NB4 (cell line): ENCODE measurements around the gene ADAM10.

ENCODE experiments used
- DNase-seq: peaks from one replicate; pipeline ENCODE4 v3.0.0; 2010; ENCODE audit warnings: low read depth
- H3K4me3 ChIP-seq: one replicate; pipeline ENCODE4 v1.5.1; 2011; ENCODE audit warnings: mild to moderate bottlenecking, low read depth, low read length, moderate library complexity
- MYC ChIP-seq: IDR thresholded peaks from 2 replicates; pipeline ENCODE4 v1.6.1; 2011; ENCODE audit warnings: low read depth, low read length
- POLR2A ChIP-seq: IDR thresholded peaks from 2 replicates; pipeline ENCODE4 v1.6.1; 2011; ENCODE audit warnings: mild to moderate bottlenecking; ENCODE audit not compliant: insufficient read length; ENCODE audit errors: extremely low read depth
- TF ChIP-seq, protein P1 (sequence below): IDR thresholded peaks from 2 replicates; pipeline ENCODE4 v1.6.1; 2011; ENCODE audit warnings: low read depth, low read length
- TF ChIP-seq, protein P2 (sequence below): IDR thresholded peaks from one replicate; pipeline ENCODE4 v1.5.1; 2012; ENCODE audit warnings: low read depth, low read length

The ADAM10 gene

DNA sequence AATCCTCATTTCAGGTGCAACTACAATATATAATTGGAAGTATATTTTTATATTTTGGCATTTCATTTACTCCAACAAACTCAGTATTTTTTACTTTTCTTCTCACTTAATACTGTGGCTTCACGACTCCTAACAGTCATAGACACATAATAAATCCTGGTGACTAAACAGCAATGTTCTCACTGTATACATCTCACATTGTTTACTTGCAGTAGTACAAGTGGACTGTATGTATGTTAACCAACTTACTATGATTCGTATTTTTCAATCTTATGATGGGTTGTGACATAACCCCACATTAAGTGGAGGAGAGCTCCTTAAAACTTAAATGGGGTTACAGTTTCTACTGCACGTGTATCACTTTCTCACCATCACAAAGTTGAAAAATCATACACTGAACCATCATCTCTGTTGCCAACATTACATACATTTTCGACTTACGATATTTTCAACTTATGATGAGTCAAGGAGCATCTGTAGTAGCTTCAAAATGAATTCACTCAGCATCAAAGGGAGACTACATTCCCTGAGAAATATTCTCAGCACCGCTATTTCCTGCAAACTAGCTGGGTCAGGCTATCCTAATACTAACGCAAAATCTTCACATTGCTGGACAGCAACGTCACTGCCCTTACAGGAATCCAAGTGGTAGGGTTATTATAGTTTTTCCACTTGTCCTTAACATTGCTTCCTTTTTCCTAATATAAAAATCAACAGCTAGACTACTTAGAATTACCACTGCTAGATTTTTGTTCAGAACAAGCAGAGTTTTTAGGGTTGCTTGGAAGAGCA lies 7.3 kb downstream of the ADAM10 start:
- H3K4me3 ChIP-seq, result no peak overlapping the region
- DNase-seq, result no peak
- TF ChIP-seq, protein P1, sequence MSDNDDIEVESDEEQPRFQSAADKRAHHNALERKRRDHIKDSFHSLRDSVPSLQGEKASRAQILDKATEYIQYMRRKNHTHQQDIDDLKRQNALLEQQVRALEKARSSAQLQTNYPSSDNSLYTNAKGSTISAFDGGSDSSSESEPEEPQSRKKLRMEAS, result no peak
- TF ChIP-seq, protein P2, sequence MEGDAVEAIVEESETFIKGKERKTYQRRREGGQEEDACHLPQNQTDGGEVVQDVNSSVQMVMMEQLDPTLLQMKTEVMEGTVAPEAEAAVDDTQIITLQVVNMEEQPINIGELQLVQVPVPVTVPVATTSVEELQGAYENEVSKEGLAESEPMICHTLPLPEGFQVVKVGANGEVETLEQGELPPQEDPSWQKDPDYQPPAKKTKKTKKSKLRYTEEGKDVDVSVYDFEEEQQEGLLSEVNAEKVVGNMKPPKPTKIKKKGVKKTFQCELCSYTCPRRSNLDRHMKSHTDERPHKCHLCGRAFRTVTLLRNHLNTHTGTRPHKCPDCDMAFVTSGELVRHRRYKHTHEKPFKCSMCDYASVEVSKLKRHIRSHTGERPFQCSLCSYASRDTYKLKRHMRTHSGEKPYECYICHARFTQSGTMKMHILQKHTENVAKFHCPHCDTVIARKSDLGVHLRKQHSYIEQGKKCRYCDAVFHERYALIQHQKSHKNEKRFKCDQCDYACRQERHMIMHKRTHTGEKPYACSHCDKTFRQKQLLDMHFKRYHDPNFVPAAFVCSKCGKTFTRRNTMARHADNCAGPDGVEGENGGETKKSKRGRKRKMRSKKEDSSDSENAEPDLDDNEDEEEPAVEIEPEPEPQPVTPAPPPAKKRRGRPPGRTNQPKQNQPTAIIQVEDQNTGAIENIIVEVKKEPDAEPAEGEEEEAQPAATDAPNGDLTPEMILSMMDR, result no peak
- TF ChIP-seq MYC (no peak), POLR2A (no peak)

DNA sequence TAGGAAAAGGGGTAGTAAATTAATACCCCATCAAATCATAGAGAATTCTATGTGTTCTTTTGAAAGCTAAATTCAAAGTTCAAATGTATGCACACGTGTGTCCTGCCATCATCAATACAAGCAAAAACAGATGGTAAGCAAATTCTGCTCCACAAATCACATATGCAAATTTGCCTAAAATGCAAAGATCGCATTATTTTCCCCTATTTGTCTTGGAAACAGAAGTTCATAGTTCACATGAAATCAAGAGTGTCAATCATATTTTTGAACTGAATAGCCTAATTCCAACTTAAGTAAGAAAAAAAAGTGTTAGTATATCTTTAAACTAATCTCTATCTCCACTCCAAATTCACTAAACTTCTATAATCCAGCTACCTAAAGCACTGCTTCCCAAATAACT lies 8.5 kb downstream of the ADAM10 start:
- no peak overlapping the region for H3K4me3 ChIP-seq
- TF ChIP-seq, protein P2, result no peak
- TF ChIP-seq MYC (no peak), POLR2A (no peak)
- TF ChIP-seq, protein P1, result no peak
- no peak for DNase-seq

DNA sequence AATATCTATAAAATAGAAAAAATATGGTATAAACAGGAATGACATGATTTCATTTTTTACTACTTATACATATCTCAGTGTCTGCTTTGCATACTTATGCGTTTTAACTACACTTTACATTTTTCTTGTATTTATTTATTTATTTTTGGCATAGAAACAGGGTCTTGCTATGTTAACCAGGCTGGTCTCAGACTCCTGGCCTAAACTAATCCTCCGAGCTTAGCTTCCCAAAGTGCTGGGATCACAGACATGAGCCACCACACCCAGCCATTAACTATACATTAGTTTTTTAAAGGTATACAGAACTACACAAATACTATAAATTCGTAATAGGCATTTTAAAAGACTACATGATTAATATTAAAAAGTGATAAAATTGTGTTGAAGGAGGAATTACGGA lies 9.1 kb downstream of the ADAM10 start:
- TF ChIP-seq, protein P2, result no peak
- TF ChIP-seq, protein P1, result no peak
- TF ChIP-seq POLR2A (no peak), MYC (no peak)
- H3K4me3 ChIP-seq, result no peak overlapping the region
- DNase-seq, result no peak

DNA sequence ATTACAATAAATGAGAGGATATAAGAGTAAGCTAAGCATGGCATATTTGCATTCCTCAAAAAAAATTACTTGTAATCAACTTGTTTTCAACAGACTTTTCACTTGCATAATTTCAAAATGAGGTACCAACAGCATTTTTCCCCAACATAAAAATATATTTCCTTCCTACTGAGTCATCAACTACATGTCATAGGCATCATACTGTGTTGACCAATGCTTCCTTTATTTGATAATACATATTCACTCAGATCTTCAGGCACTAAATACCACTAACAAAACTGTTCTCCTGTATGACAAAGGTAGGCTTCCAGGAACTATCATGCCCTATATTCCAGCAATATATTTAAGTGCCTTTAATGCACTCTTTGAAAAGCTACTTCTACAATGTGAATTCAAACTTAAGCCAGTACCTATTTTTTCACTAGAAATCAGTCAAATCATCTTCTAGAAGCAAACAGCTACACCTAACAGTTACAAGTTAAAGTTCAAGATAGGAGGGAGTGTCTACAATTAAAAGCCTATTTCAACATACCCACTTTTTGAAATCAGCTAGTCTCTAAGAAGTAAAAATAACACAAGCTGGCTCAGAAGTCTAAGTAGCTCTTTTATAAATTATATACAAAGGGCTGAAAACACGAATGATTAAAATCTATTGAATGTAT lies 11.3 kb downstream of the ADAM10 start:
- H3K4me3 ChIP-seq, result peak overlapping the region; percentile 16
- TF ChIP-seq MYC (peak; percentile 41; the same call in 1 of the 2 replicates), POLR2A (no peak)
- DNase-seq, result peak; percentile 75

GRCh38 chr15:58737298-58737697 lies 12.2 kb downstream of the ADAM10 start:
- TF ChIP-seq, protein P2, result no peak
- TF ChIP-seq MYC (no peak), POLR2A (no peak)
- TF ChIP-seq, protein P1, result no peak
- H3K4me3 ChIP-seq, result no peak overlapping the region
- no peak for DNase-seq

DNA sequence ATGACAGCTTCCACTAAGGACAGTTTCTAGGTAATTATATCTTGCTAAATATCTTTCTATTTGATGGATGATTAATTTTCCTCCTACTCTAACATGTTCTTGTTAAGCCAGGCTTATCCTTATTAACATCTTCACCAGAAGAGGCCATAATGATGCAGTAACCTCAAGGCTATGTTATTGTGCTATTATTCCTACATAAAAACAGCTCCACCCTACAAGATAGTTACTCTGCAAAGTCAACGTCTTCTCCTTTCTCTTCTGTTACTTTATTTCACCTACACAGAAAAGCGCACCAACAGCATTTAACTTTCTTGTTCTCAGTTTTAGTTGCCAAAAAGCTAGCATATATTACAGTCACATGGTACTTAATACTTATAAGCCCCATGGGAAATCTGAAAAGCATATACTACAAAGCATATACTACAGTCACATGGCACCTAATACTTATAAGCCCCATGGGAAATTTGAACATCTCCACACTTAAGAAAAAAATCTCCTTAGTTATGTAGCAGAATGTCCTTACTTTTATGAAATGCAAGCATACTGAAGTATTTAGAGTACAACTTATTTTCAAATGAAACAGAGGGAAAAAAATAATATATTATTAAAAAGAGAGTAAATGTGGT lies 13.4 kb downstream of the ADAM10 start:
- no peak for DNase-seq
- no peak overlapping the region for H3K4me3 ChIP-seq
- no peak for TF ChIP-seq POLR2A
- TF ChIP-seq, protein P2, result no peak
- TF ChIP-seq MYC, result no peak
